HG03159 (cell line): ENCODE results near the gene ENHO.
"Not testable (repeated sequence)": the region's sequence is repeated elsewhere in the genome, so short reads cannot be mapped to it uniquely, and the experiment has no call there.

Source experiments
- ATAC-seq: cut with Tn5 transposase; IDR thresholded peaks from one replicate; pipeline ENCODE4 v1.9.1; 2021; ENCODE audit warnings: mild to moderate bottlenecking, moderate library complexity; ENCODE audit not compliant: unreplicated experiment

ENHO gene

GRCh38 chr9:34482746-34483145, 40.0 kb downstream of the ENHO start:
- ATAC-seq: not testable (repeated sequence)

DNA sequence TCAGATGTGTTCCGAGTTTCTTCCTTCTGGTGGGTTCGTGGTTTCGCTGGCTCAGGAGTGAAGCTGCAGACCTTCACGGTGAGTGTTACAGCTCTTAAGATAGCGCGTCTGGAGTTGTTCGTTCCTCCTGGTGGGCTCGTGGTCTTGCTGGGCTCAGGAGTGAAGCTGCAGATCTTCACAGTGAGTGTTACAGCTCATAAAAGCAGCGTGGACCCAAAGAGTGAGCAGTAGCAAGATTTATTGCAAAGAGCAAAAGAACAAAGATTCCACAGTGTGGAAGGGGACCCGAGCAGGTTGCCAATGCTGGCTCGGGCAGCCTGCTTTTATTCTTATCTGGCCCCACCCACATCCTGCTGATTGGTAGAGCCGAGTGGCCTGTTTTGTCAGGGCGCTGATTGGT, 41.2 kb downstream of the ENHO start:
- not testable (repeated sequence) for ATAC-seq

DNA sequence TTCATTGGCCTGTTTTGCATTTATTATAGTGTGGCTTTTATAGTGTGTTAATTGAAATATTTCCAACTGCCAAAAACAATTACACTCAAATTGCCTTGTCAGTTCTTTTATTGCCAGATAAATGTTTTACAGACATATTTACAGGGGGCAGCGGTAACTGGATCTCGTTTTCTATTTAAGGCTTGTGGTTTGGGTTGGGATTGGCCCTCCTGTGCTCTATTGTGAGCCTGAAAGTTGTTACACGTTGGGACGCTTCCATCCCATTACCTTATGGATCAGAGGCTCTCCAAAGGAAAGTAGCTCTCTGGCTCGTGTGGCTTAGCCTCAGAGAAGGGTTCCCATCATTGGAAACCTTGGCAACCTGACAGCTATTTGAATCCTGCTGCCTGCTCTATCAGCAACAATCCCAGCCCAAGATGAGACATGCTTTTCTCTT, 43.3 kb downstream of the ENHO start:
- ATAC-seq: no peak

DNA sequence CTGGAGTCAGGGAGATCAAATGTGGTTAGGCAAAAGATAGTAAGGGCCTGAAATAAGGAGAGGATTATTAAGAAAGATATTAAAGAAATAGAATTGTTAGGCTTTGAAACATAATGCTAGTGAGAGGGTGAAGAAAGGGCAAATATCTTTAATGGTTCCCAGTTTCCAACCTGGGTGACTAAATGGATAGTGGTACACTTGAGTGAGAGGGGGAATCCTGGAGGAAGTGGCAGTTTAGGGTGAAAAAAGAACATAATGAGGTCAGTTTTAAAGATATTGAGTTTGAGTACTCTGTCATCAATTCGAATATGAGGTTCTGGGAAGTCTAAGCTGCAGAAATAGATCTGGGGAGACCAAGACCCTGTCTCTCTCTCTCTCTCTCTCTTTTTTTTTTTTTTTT, 45.2 kb downstream of the ENHO start:
- ATAC-seq: no peak

DNA sequence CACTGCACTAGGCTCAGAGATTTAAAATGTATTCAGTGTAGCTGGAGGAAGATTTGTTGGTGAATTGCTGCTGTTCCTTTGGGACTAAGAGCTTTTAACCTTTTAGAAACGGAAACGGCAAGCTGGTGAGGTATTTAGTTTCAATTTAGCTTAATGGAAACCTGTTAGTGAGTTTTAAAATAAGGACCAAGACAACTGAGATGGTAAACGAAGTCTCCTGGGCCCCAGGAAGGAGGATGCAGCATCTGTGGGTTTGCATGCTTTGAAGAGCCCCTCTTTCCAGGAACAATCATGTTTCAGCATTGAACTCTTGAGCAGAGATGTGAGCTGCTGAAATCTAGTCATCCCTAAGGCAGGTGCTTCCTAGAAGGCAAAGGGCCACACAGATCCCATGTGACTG, 47.7 kb downstream of the ENHO start:
- no peak for ATAC-seq
